GM10248 (cell line): ENCODE data around the gene EME2.

Experiments
- CTCF ChIA-PET: fragments of 300-600 bp; sonication (Branson Sonifier 250); formaldehyde crosslinking; extraction: SDS; loops from one replicate; lab custom pipeline; 2021; ENCODE audit warnings: antibody characterized with exemption; lab: Yijun Ruan, JAX
- POLR2A ChIA-PET: fragments of 350-650 bp; sonication (Branson Sonifier 250); formaldehyde crosslinking; extraction: SDS; loops from one replicate; lab custom pipeline; 2020; ENCODE audit warnings: antibody characterized with exemption; lab: Yijun Ruan, JAX
- DNase-seq: peaks from one replicate; pipeline ENCODE4 v3.0.0; 2012; ENCODE audit errors: extremely low spot score
- TF ChIP-seq, protein P1 (sequence below): IDR thresholded peaks from 2 replicates; pipeline ENCODE4 v1.5.1; 2012; ENCODE audit warnings: mild to moderate bottlenecking, low read depth; ENCODE audit errors: extremely low read depth, missing control alignments, control extremely low read depth

Gene EME2

DNA sequence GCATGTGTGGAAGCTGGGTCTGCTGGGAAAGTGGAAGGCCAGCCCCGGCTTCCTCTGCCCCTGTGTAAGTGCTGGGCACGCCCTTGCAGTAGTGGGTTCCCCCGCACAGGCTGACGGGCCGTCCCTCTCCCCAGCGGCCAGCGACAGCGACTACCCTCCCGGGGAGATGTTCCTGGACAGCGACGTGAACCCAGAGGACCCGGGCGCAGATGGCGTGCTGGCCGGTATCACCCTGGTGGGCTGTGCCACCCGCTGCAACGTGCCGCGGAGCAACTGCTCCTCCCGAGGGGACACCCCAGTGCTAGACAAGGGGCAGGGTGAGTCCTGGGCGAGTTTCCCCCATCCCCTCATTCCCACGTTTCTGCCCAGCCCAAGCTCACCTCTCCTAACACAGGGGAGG lies 6.8 kb upstream of the EME2 start:
- POLR2A ChIA-PET: no interaction called here
- CTCF ChIA-PET: interaction anchor here (1.1 to 1.6 kb wide), 3 partner anchors 8 to 42 kb away, joined by 3 to 9 read pairs (median 4); no protein-coding TSS in a partner anchor

DNA sequence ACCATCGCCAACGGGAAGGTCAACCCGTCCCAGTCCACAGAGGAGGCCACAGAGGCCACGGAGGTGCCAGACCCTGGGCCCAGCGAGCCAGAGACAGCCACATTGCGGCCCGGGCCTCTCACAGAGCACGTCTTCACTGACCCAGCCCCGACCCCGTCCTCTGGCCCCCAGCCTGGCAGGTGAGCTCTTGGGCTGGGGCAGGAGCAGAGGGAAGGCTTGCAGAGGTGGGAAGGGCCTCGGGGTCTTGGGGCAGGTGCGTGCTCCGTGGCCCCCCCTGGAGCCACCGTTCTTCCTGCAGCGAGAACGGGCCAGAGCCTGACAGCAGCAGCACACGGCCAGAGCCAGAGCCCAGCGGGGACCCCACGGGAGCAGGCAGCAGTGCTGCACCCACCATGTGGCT lies 6.4 kb upstream of the EME2 start:
- DNase-seq: no peak
- TF ChIP-seq, protein P1, sequence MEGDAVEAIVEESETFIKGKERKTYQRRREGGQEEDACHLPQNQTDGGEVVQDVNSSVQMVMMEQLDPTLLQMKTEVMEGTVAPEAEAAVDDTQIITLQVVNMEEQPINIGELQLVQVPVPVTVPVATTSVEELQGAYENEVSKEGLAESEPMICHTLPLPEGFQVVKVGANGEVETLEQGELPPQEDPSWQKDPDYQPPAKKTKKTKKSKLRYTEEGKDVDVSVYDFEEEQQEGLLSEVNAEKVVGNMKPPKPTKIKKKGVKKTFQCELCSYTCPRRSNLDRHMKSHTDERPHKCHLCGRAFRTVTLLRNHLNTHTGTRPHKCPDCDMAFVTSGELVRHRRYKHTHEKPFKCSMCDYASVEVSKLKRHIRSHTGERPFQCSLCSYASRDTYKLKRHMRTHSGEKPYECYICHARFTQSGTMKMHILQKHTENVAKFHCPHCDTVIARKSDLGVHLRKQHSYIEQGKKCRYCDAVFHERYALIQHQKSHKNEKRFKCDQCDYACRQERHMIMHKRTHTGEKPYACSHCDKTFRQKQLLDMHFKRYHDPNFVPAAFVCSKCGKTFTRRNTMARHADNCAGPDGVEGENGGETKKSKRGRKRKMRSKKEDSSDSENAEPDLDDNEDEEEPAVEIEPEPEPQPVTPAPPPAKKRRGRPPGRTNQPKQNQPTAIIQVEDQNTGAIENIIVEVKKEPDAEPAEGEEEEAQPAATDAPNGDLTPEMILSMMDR: no peak
- ChIA-PET POLR2A (no interaction called here), CTCF (interaction anchor here (1.1 to 1.7 kb wide), 2 partner anchors 16 to 43 kb away, joined by 3 to 5 read pairs; partner anchors contain the start of genes NUBP2 and SPSB3)

More for the DNA sequence above, 6.8 kb upstream of the EME2 start:
- TF ChIP-seq, protein P1: no peak
- no peak for DNase-seq

DNA sequence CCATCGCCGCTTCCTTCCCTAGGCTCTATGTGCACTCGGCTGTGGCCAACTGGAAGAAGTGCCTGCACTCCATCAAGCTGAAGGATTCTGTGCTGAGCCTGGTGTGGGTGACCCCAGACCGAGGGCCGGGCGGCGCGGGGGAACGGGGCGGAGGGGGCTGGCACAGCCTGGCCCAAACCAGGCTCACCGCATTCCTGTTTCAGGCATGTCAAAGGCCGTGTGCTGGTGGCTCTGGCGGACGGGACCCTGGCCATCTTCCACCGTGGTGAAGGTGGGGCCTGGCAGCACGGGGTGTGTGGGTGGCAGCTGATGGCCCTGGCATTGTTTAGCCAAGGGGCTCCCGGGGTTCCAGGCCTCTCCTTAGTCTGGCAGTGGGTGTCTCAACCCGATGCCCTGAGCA lies 5.9 kb upstream of the EME2 start:
- ChIA-PET POLR2A (no interaction called here), CTCF (interaction anchor here (1.1 to 1.7 kb wide), 2 partner anchors 16 to 43 kb away, joined by 3 to 5 read pairs; partner anchors contain the start of genes NUBP2 and SPSB3)
- no peak for DNase-seq
- TF ChIP-seq, protein P1: no peak

DNA sequence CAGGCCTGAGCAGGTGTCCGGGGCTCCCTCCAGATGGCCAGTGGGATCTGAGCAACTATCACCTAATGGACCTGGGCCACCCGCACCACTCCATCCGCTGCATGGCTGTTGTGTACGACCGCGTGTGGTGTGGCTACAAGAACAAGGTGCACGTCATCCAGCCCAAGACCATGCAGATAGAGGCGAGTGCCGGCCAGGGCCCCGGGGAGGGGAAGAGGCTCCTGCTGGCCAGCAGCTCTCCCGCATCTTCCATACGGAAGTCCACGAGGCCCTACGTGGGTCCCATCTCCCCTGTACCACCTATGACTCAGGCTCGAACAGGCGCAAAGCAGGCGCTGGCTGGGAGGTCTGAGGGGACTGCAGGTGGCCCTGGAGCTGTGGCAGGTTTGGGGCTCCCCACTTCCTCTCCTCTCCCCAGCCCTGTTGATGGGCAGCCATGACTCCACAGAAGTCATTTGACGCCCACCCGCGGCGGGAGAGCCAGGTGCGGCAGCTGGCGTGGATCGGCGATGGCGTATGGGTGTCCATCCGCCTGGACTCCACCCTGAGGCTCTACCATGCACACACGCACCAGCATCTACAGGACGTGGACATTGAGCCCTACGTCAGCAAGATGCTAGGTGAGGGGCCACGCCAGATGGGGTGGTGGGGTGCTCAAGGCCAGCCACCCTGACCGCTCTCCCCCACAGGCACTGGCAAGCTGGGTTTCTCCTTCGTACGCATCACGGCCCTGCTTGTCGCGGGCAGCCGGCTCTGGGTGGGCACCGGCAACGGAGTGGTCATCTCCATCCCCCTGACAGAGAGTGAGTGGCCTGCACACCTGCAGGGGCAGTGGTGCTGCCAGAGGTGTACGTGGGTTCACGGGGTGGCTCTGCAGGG lies 5.3 kb upstream of the EME2 start:
- DNase-seq: no peak
- ChIA-PET CTCF (interaction anchor here (0.8 to 1.7 kb wide), 3 partner anchors 10 to 44 kb away, joined by 3 to 5 read pairs (median 3); partner anchors contain the start of genes NUBP2 and SPSB3), POLR2A (no interaction called here)
- TF ChIP-seq, protein P1: no peak

DNA sequence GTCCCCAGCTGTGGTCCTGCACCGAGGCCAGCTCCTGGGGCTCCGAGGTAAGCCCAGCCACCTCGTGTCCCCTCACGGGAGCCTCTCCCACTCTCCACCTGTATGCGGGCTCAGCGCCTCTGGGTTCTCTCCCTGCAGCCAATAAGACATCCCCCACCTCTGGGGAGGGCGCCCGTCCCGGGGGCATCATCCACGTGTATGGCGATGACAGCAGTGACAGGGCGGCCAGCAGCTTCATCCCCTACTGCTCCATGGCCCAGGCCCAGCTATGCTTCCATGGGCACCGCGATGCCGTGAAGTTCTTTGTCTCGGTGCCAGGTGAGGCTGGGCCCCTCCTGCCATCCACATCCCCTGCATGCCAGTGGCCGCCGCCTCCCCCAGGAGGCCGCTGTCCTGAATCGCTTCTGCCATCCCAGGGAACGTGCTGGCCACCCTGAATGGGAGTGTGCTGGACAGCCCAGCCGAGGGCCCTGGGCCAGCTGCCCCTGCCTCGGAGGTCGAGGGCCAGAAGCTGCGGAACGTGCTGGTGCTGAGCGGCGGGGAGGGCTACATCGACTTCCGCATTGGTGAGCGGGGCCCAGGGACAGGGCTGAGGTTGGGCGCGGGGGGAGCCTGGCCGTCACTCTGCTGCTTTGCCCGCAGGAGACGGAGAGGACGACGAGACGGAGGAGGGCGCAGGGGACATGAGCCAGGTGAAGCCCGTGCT lies 4.4 kb upstream of the EME2 start:
- POLR2A ChIA-PET: no interaction called here
- TF ChIP-seq, protein P1: no peak
- DNase-seq: no peak
- CTCF ChIA-PET: interaction anchor here (0.8 to 1.7 kb wide), 2 partner anchors 10 to 14 kb away, joined by 3 to 5 read pairs; partner anchors contain the start of genes NUBP2 and SPSB3
